Peyer's patch (tissue), 4 donors: Measurements from ENCODE around the gene FRS2. TPM values are rescaled to one million over a fixed set of nuclear protein-coding genes. Genes with fewer than 3 reads are reported as not detected.

Experiments used
- DNase-seq, 3 donors: peaks; one replicate each; pipeline ENCODE4 v3.0.0-alpha.2; 2017 to 2019
- H3K27ac ChIP-seq, 4 donors: fragments of 200-600 bp; sonication (generic); one replicate each; pipeline ENCODE4 v1.5.1; 2016 to 2019
- H3K27me3 ChIP-seq, 2 donors: fragments of 200-600 bp; sonication (generic); one replicate each; pipeline ENCODE4 v1.5.1; 2019
- H3K36me3 ChIP-seq, 3 donors: fragments of 200-600 bp; sonication (generic); one replicate each; pipeline ENCODE4 v1.5.1; 2016 to 2019
- H3K4me1 ChIP-seq, 4 donors: fragments of 200-600 bp; sonication (generic); one replicate each; pipeline ENCODE4 v1.5.1; 2016 to 2019
- H3K4me3 ChIP-seq, 4 donors: fragments of 200-600 bp; sonication (generic); 1 replicate in 3 of 4; 2 replicates in 1 of 4; pipeline ENCODE4 v1.5.1; 2016 to 2019; ENCODE audit warnings: mild to moderate bottlenecking in 1 of 4
- H3K9me3 ChIP-seq, 4 donors: fragments of 200-600 bp; sonication (generic); one replicate each; pipeline ENCODE4 v1.5.1; 2016 to 2019; ENCODE audit warnings: mild to moderate bottlenecking in 1 of 4
- POLR2A ChIP-seq, 2 donors: fragments of 450-650 bp; IDR thresholded peaks; one replicate each; pipeline ENCODE4 v1.5.1; 2017; ENCODE audit warnings: antibody characterized with exemption in 2 of 2, mild to moderate bottlenecking in 2 of 2, moderate library complexity in 2 of 2
- total RNA-seq, 4 donors: library from RNA; depleted of rRNA; stranded (reverse); fragments of >200 nt; gene quantifications; one replicate each; pipeline ENCODE4 v1.1.0, GENCODE V29; 2016
- TF ChIP-seq, protein P1 (sequence below), 6 experiments: fragments of 450-650 bp in 4 of 6; fragments of 200-600 bp in 2 of 6; sonication (generic) in 1 of 6; IDR thresholded peaks; one replicate each; pipeline ENCODE4 v1.5.1; 2017 to 2019; ENCODE audit warnings: antibody characterized with exemption in 6 of 6, mild to moderate bottlenecking in 3 of 6, moderate library complexity in 1 of 6

FRS2 gene
- total RNA-seq, 4 donors from 2014 or later, result 14.6 to 64.4 (median 43.2) TPM

DNA sequence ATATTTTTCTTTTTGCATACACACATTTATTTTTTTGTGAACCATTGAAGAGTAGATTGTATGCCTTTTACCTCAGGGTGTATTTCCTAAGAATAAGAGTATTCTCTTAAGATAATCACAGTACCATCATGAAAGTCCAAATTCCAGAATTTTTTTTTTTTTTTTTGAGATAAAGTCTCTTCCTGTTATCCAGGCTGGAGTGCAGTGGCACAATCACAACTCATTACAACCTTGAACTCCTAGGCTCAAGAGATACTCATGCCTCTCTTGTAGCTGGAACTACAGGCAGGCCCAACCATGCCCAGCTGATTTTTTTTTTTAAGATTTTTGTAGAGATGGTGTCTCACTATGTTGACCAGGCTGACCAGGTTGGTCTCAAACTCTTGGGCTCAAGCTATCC lies 10.9 kb downstream of the FRS2 start:
- DNase-seq, result no peak
- Histone ChIP-seq H3K36me3 (no peaks in the 10 kb centered on the region), H3K9me3 (no peaks in the 10 kb centered on the region), H3K27me3 (no peaks in the 10 kb centered on the region), H3K27ac (no peak overlapping the region), H3K4me3 (no peak overlapping the region), H3K4me1 (peaks cover 0 to 4% (median 0%) of the 10 kb centered on the region in 4 donors)
- no peak for TF ChIP-seq POLR2A (IDR thresholded peaks at IDR 0.05)
- TF ChIP-seq, protein P1, sequence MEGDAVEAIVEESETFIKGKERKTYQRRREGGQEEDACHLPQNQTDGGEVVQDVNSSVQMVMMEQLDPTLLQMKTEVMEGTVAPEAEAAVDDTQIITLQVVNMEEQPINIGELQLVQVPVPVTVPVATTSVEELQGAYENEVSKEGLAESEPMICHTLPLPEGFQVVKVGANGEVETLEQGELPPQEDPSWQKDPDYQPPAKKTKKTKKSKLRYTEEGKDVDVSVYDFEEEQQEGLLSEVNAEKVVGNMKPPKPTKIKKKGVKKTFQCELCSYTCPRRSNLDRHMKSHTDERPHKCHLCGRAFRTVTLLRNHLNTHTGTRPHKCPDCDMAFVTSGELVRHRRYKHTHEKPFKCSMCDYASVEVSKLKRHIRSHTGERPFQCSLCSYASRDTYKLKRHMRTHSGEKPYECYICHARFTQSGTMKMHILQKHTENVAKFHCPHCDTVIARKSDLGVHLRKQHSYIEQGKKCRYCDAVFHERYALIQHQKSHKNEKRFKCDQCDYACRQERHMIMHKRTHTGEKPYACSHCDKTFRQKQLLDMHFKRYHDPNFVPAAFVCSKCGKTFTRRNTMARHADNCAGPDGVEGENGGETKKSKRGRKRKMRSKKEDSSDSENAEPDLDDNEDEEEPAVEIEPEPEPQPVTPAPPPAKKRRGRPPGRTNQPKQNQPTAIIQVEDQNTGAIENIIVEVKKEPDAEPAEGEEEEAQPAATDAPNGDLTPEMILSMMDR (IDR thresholded peaks at IDR 0.05), result no peak

DNA sequence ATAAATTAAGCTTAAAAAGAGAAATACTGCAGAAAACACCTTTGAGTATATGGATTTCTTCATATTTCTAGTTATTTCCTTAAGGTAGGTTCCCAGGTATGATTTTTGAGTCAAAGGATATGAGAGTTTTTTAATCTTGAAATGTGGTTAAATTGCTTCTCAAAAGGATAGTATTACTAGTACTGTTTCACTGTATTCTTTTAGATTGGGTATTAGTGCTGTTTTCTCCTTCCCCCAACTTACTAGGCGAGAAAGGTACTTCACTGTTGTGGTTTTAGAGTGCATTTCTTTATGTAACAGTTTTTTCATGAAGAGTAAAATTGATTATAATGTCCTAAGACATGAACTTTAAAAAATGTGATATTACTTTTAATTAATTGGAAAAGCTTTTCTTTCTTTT lies 13.5 kb downstream of the FRS2 start:
- H3K4me1 ChIP-seq, result peaks cover 0 to 4% (median 0%) of the 10 kb centered on the region in 4 donors
- TF ChIP-seq, protein P1 (IDR thresholded peaks at IDR 0.05), result no peak
- TF ChIP-seq POLR2A (IDR thresholded peaks at IDR 0.05), result no peak
- no peaks in the 10 kb centered on the region for H3K36me3 ChIP-seq
- peaks cover 0 to 3% (median 0%) of the 10 kb centered on the region in 4 donors for H3K9me3 ChIP-seq
- no peak for DNase-seq
- no peaks in the 10 kb centered on the region for H3K27me3 ChIP-seq
- H3K4me3 ChIP-seq, result no peak overlapping the region
- no peak overlapping the region for H3K27ac ChIP-seq

DNA sequence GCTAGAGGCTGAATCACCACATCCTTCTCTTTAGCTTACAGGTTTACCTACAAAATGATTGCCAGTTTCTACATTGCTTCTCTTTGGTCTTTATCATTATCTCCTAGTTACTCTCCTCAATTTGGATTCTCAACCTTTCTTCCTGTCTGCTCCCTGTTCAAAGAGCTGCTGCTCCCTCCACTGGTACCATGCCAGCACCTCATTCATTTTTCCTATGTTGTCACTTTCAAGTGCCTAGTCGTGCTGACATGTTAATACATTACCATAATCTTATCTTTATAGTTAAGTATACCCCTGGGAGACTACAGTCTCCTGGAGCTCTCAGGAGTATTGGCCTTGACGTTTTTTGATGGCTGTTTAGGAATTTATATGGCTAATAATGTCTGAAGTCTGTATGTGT lies 14.2 kb downstream of the FRS2 start:
- no peak for TF ChIP-seq POLR2A (IDR thresholded peaks at IDR 0.05)
- TF ChIP-seq, protein P1 (IDR thresholded peaks at IDR 0.05), result peak in 1 of 6 experiments; percentile 12
- DNase-seq, result no peak
- Histone ChIP-seq H3K27me3 (no peaks in the 10 kb centered on the region), H3K27ac (no peak overlapping the region), H3K36me3 (no peaks in the 10 kb centered on the region), H3K9me3 (peaks cover 0 to 3% (median 0%) of the 10 kb centered on the region in 4 donors), H3K4me1 (peaks cover 0 to 4% (median 0%) of the 10 kb centered on the region in 4 donors), H3K4me3 (no peak overlapping the region)

DNA sequence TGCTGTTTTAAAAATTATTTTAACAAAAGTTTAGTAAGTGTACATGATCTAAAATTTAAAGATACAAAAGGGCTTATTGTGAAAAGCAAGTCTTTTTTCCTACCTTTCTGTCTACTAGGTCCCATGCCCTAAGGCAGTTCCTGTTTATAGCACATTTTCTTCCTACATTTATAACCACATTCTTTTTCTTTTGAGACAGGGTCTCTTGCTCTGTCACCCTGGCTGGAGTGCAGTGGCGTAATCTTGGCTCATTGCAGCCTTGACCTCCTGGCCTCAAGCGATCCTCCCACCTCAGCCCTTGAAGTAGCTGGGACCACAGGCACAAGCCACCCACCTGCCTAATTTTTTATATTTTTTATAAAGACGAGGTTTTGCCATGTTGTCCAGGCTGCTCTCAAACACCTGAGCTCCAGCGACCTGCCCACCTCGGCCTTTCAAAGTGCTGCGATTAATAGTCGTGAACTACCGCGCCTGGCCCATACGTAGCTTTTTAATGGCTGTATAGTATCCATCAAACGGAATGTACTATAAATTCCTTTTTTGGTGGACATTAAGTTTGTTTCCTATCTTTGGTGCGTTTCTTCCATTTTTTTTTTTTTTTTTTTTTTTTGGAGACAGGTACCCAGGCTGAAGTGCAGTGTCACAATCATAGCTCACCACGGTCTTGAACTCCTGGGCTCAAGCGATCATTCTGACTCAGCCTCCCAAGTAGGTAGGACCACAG lies 20.9 kb downstream of the FRS2 start:
- H3K27me3 ChIP-seq, result no peaks in the 10 kb centered on the region

DNA sequence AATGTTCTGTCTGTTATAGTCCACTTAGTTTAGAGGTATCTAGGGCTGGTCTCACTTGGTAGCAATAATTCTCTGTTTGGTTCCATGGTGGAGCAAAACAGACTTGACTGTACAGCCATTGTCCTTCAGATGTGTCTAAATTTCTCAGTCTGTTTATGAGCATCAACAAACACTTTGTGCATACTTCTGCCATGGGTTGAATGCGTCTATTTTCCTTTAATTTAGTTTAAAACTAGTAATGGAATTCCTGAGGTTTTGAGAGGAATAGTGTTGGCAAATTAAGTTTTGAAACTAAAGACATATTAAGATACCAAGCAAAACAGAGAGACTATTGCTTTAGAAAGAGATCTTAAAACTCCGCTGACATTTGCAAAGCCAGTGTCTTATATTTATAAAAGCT lies 22.6 kb downstream of the FRS2 start:
- Histone ChIP-seq H3K4me3 (no peak overlapping the region), H3K27ac (no peak overlapping the region), H3K27me3 (no peaks in the 10 kb centered on the region), H3K9me3 (no peaks in the 10 kb centered on the region), H3K4me1 (peaks cover 0 to 8% (median under 1%) of the 10 kb centered on the region in 4 donors), H3K36me3 (no peaks in the 10 kb centered on the region)
- no peak for TF ChIP-seq POLR2A (IDR thresholded peaks at IDR 0.05)
- TF ChIP-seq, protein P1 (IDR thresholded peaks at IDR 0.05), result no peak
- no peak for DNase-seq

More for the DNA sequence above, 20.9 kb downstream of the FRS2 start:
- Histone ChIP-seq H3K36me3 (no peaks in the 10 kb centered on the region), H3K9me3 (peaks cover 0 to 3% (median 0%) of the 10 kb centered on the region in 4 donors), H3K4me3 (no peak overlapping the region), H3K4me1 (no peaks in the 10 kb centered on the region), H3K27ac (no peak overlapping the region)
- DNase-seq, result no peak
- TF ChIP-seq, protein P1 (IDR thresholded peaks at IDR 0.05), result no peak
- TF ChIP-seq POLR2A (IDR thresholded peaks at IDR 0.05), result no peak
